Neural cell (in vitro differentiated cells): ENCODE results near the gene KLHDC8A. TPM values are rescaled to one million over a fixed set of nuclear protein-coding genes. Genes with fewer than 3 reads are reported as not detected.

Source experiments
- H2AFZ ChIP-seq: fragments of 200-600, 300-800 bp; sonication (generic), shearing (Covaris generic); 2 replicates; pipeline ENCODE4 v1.6.0; 2014; ENCODE audit warnings: low read depth, mild to moderate bottlenecking, antibody characterized with exemption, low read length, moderate library complexity
- H3F3A ChIP-seq: fragments of 200-600 bp; shearing (Covaris generic); 2 replicates; pipeline ENCODE4 v1.6.1; 2016; ENCODE audit warnings: mild to moderate bottlenecking, moderate library complexity, mixed read lengths, antibody characterized with exemption, low read length; ENCODE audit not compliant: insufficient read depth, poor library complexity, severe bottlenecking
- H3K27ac ChIP-seq: fragments of 200-600, 300-800 bp; sonication (generic), shearing (Covaris generic); 2 replicates; pipeline ENCODE4 v1.5.1; 2014; ENCODE audit warnings: mild to moderate bottlenecking, low read length, moderate library complexity
- H3K27me3 ChIP-seq: fragments of 300-800, 200-600 bp; sonication (generic), shearing (Covaris generic); 2 replicates; pipeline ENCODE4 v1.6.0; 2014; ENCODE audit warnings: mild to moderate bottlenecking, low read depth, low read length, moderate library complexity; ENCODE audit not compliant: insufficient read depth
- H3K36me3 ChIP-seq: fragments of 300-800, 200-600 bp; sonication (generic), shearing (Covaris generic); 2 replicates; pipeline ENCODE4 v1.5.1; 2014; ENCODE audit warnings: mild to moderate bottlenecking, antibody characterized with exemption, low read length, moderate library complexity; ENCODE audit not compliant: insufficient read depth
- H3K4me2 ChIP-seq: fragments of 300-800, 200-600 bp; sonication (generic), shearing (Covaris generic); 2 replicates; pipeline ENCODE4 v1.6.0; 2014; ENCODE audit warnings: mild to moderate bottlenecking, low read length
- H3K4me3 ChIP-seq: fragments of 300-800, 200-600 bp; sonication (generic), shearing (Covaris generic); 2 replicates; pipeline ENCODE4 v1.5.1; 2014; ENCODE audit warnings: mild to moderate bottlenecking, low read length, moderate library complexity
- H3K79me2 ChIP-seq: fragments of 200-600 bp; shearing (Covaris generic); replicated peaks from 2 replicates; pipeline ENCODE4 v1.6.0; 2014; ENCODE audit warnings: mild to moderate bottlenecking, low read length, moderate library complexity; ENCODE audit not compliant: insufficient read depth
- H3K9ac ChIP-seq: fragments of 300-800, 200-600 bp; sonication (generic), shearing (Covaris generic); 2 replicates; pipeline ENCODE4 v1.6.1; 2016; ENCODE audit warnings: mild to moderate bottlenecking, low read length, mixed read lengths
- H3K9me2 ChIP-seq: fragments of 200-600 bp; shearing (Covaris generic); 2 replicates; pipeline ENCODE4 v1.6.1; 2016; ENCODE audit warnings: mild to moderate bottlenecking, low read length, mixed read lengths; ENCODE audit not compliant: insufficient read depth
- H3K9me3 ChIP-seq: fragments of 200-600, 300-800 bp; sonication (generic), shearing (Covaris generic); 2 replicates; pipeline ENCODE4 v1.6.1; 2016; ENCODE audit warnings: mild to moderate bottlenecking, mixed run types, low read length, moderate library complexity, mixed read lengths
- H4K20me1 ChIP-seq: fragments of 200-600 bp; shearing (Covaris generic); 2 replicates; pipeline ENCODE4 v1.6.1; 2016; ENCODE audit warnings: mild to moderate bottlenecking, mixed run types; ENCODE audit not compliant: insufficient read depth
- EP300 ChIP-seq: fragments of 450-650 bp; conservative IDR thresholded peaks from 2 replicates; pipeline ENCODE4 v1.6.1; 2014; ENCODE audit warnings: antibody characterized with exemption, mild to moderate bottlenecking, moderate library complexity; ENCODE audit not compliant: poor library complexity, severe bottlenecking
- EZH2 ChIP-seq: fragments of 200-600, 300-800 bp; shearing (Covaris generic), sonication (generic); IDR thresholded peaks from 2 replicates; pipeline ENCODE4 v1.6.1; 2014; ENCODE audit warnings: antibody characterized with exemption, low read length, borderline replicate concordance, mild to moderate bottlenecking; ENCODE audit not compliant: insufficient read depth, poor library complexity, severe bottlenecking
- MXI1 ChIP-seq: fragments of 450-650 bp; conservative IDR thresholded peaks from 2 replicates; pipeline ENCODE4 v1.6.1; 2014; ENCODE audit warnings: antibody characterized with exemption, mild to moderate bottlenecking; ENCODE audit not compliant: poor library complexity, severe bottlenecking
- POLR2AphosphoS5 ChIP-seq: IDR thresholded peaks from 2 replicates; pipeline ENCODE4 v1.6.1; 2012
- RAD21 ChIP-seq: fragments of 450-650 bp; conservative IDR thresholded peaks from 2 replicates; pipeline ENCODE4 v1.6.1; 2014; ENCODE audit warnings: antibody characterized with exemption, mild to moderate bottlenecking, moderate library complexity
- SMC3 ChIP-seq: fragments of 450-650 bp; conservative IDR thresholded peaks from 2 replicates; pipeline ENCODE4 v1.6.1; 2014; ENCODE audit warnings: antibody characterized with exemption, mild to moderate bottlenecking, moderate library complexity; ENCODE audit not compliant: poor library complexity
- TAF1 ChIP-seq: IDR thresholded peaks from 2 replicates; pipeline ENCODE4 v1.6.1; 2012; ENCODE audit warnings: low read depth
- polyA plus RNA-seq: library from polyadenylated mRNA; depleted of rRNA; stranded (reverse); fragments of >200 nt; gene quantifications from 2 replicates; pipeline ENCODE4 v1.2.3, GENCODE V29; 2014
- TF ChIP-seq, protein P1 (sequence below): IDR thresholded peaks from 2 replicates; pipeline ENCODE4 v1.6.1; 2012; ENCODE audit warnings: borderline replicate concordance
- TF ChIP-seq, protein P2 (sequence below): fragments of 450-650 bp; IDR thresholded peaks from 2 replicates; pipeline ENCODE4 v1.5.1; 2014; ENCODE audit warnings: antibody characterized with exemption, mild to moderate bottlenecking, moderate library complexity; ENCODE audit not compliant: poor library complexity, severe bottlenecking

The KLHDC8A gene
- polyA plus RNA-seq, 1 donor from 2014 or later = 7.7 TPM

DNA sequence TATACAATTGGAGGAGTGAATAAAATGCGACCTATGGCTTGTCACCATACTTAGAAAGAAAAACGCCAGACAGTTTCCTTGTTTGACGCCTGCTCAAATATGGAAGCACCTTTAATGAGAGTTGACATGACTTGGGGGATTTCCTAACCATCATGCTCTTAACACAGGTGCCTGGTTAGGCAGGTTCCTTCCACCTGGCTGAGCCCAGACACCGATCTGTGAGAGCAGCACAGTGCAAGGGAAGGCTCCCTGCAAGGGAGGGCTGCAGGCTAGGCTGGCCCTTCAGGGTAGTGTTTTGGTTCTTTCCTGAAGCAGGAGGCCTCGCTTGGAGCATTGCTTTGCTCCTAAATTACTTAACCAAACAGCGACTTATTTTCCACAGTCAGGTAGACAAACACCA lies 24.6 kb upstream of the KLHDC8A start:
- H4K20me1 ChIP-seq = no peaks in the 10 kb centered on the region
- no peaks in the 10 kb centered on the region for H3K9me2 ChIP-seq
- no peaks in the 10 kb centered on the region for H3F3A ChIP-seq
- H3K4me2 ChIP-seq = no peak overlapping the region
- no peaks in the 10 kb centered on the region for H3K27me3 ChIP-seq
- H2AFZ ChIP-seq = no peak overlapping the region
- no peak overlapping the region for H3K4me3 ChIP-seq
- no peak for TF ChIP-seq SMC3
- no peak for TF ChIP-seq EZH2
- TF ChIP-seq TAF1 = no peak
- TF ChIP-seq MXI1 = no peak
- TF ChIP-seq RAD21 = no peak
- TF ChIP-seq, protein P1, sequence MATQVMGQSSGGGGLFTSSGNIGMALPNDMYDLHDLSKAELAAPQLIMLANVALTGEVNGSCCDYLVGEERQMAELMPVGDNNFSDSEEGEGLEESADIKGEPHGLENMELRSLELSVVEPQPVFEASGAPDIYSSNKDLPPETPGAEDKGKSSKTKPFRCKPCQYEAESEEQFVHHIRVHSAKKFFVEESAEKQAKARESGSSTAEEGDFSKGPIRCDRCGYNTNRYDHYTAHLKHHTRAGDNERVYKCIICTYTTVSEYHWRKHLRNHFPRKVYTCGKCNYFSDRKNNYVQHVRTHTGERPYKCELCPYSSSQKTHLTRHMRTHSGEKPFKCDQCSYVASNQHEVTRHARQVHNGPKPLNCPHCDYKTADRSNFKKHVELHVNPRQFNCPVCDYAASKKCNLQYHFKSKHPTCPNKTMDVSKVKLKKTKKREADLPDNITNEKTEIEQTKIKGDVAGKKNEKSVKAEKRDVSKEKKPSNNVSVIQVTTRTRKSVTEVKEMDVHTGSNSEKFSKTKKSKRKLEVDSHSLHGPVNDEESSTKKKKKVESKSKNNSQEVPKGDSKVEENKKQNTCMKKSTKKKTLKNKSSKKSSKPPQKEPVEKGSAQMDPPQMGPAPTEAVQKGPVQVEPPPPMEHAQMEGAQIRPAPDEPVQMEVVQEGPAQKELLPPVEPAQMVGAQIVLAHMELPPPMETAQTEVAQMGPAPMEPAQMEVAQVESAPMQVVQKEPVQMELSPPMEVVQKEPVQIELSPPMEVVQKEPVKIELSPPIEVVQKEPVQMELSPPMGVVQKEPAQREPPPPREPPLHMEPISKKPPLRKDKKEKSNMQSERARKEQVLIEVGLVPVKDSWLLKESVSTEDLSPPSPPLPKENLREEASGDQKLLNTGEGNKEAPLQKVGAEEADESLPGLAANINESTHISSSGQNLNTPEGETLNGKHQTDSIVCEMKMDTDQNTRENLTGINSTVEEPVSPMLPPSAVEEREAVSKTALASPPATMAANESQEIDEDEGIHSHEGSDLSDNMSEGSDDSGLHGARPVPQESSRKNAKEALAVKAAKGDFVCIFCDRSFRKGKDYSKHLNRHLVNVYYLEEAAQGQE = no peak
- TF ChIP-seq EP300 = no peak
- no peaks in the 10 kb centered on the region for H3K36me3 ChIP-seq
- no peak overlapping the region for H3K9ac ChIP-seq
- H3K27ac ChIP-seq = no peak overlapping the region
- no peaks in the 10 kb centered on the region for H3K79me2 ChIP-seq
- no peaks in the 10 kb centered on the region for H3K9me3 ChIP-seq

DNA sequence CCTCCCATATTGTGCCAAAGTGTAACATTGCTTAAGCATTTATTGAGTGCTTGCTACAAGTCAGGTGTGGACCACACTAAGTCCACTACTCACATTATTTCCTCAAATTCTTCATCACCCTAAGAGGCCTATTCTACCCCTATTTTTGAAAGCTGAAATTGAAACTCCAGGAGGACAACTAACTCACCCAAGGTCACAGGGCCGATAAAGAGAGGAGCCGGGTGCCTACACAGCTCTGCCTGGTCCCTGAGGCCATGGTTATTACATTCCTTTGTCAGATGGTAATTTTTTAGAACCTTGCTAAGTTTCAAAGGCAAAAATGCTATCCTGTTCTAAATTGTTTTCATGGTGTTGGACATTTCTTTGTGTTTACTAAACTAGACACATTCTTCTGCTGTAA lies 24.2 kb upstream of the KLHDC8A start:
- H3K27ac ChIP-seq = no peak overlapping the region
- TF ChIP-seq SMC3 (no peak), RAD21 (no peak), EP300 (no peak)
- TF ChIP-seq, protein P2, sequence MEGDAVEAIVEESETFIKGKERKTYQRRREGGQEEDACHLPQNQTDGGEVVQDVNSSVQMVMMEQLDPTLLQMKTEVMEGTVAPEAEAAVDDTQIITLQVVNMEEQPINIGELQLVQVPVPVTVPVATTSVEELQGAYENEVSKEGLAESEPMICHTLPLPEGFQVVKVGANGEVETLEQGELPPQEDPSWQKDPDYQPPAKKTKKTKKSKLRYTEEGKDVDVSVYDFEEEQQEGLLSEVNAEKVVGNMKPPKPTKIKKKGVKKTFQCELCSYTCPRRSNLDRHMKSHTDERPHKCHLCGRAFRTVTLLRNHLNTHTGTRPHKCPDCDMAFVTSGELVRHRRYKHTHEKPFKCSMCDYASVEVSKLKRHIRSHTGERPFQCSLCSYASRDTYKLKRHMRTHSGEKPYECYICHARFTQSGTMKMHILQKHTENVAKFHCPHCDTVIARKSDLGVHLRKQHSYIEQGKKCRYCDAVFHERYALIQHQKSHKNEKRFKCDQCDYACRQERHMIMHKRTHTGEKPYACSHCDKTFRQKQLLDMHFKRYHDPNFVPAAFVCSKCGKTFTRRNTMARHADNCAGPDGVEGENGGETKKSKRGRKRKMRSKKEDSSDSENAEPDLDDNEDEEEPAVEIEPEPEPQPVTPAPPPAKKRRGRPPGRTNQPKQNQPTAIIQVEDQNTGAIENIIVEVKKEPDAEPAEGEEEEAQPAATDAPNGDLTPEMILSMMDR = no peak
- H3K36me3 ChIP-seq = no peaks in the 10 kb centered on the region
- no peak overlapping the region for H3K9ac ChIP-seq
- no peaks in the 10 kb centered on the region for H3K27me3 ChIP-seq
- H4K20me1 ChIP-seq = no peaks in the 10 kb centered on the region
- H3K4me2 ChIP-seq = no peak overlapping the region
- H3K9me3 ChIP-seq = no peaks in the 10 kb centered on the region
- H3K9me2 ChIP-seq = no peaks in the 10 kb centered on the region
- H3K79me2 ChIP-seq = no peaks in the 10 kb centered on the region
- no peaks in the 10 kb centered on the region for H3F3A ChIP-seq
- no peak overlapping the region for H3K4me3 ChIP-seq
- H2AFZ ChIP-seq = no peak overlapping the region

DNA sequence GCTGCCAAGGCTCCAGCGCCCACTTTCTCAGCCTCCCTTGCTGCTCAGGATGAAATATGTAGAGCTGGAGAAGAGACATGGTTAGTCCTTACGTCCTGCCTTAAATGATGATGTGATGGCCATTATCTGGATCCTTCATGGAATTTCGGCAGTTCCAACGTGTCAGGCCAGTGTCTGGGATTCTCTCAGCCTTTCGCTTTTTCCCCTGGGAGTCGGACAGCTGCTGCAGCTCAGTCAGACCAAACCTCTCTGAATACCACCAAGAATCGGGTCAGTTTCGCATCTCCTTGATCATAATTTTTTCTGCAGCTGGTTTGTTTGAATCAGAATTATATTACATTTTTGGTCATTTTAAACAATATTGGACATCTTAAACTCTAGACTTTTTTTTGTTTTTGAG lies 22.3 kb upstream of the KLHDC8A start:
- no peak overlapping the region for H3K4me2 ChIP-seq

More for the DNA sequence above, 22.3 kb upstream of the KLHDC8A start:
- Histone ChIP-seq H2AFZ (no peak overlapping the region), H3K27ac (no peak overlapping the region), H3K4me3 (no peak overlapping the region), H3F3A (no peaks in the 10 kb centered on the region), H3K79me2 (no peaks in the 10 kb centered on the region), H3K9ac (no peak overlapping the region), H3K9me2 (no peaks in the 10 kb centered on the region), H4K20me1 (no peaks in the 10 kb centered on the region), H3K9me3 (no peaks in the 10 kb centered on the region), H3K36me3 (no peaks in the 10 kb centered on the region), H3K27me3 (no peaks in the 10 kb centered on the region)
- TF ChIP-seq MXI1 = no peak
- TF ChIP-seq POLR2AphosphoS5 = no peak
- TF ChIP-seq, protein P2 = no peak
